Heart left ventricle (tissue), 13 donors: ENCODE results near the gene SLC23A2.

Experiments used
- POLR2A ChIP-seq, 2 donors: fragments of 450-650 bp; IDR thresholded peaks; one replicate each; pipeline ENCODE4 v1.6.1; 2017; ENCODE audit warnings: antibody characterized with exemption in 2 of 2, mild to moderate bottlenecking in 2 of 2, moderate library complexity in 2 of 2
- TF ChIP-seq, protein P1 (sequence below), 12 donors: fragments of 200-600 bp; sonication (generic) in 4 of 12; IDR thresholded peaks; one replicate each; pipeline versions ENCODE4 v1.5.0 to v1.8.0; 2018 to 2022; ENCODE audit warnings: antibody characterized with exemption in 12 of 12, mild to moderate bottlenecking in 5 of 12
- donor health status: ischemic (EF 13 %, LVEDD 7.1; RV severe dilation, severe dysfunction).
- donor health status: DM: no; HTN: yes; CAD: no.
- donor health status: DM: no; HTN: no; CAD: no.
- donor health status: ischemic (EF 25% LVEDD 6.9; RV normal size, moderate dysfunction).
- donor health status: ischemic (EF 25% LVEDD 5.7; RV mildly dilated, moderate dysfunction).
- donor health status: ischemic (EF 35%, LVEDD 5.7; RV mildly dilated, moderate dysfunction).
- donor health status: nonischemic (EF 11% LVEDD 7.7; RV severe dilation, severe dysfunction).
- donor health status: DM: yes; HTN: yes; CAD: no.
- donor health status: PGD.
- donor health status: ischemic (EF 29% LVEDD 5.4; RV normal size, mild dysfunction).
- donor health status: nonischemic (EF 23%, LVEDD 6.1; RV moderate dilation, normal function).

DNA sequence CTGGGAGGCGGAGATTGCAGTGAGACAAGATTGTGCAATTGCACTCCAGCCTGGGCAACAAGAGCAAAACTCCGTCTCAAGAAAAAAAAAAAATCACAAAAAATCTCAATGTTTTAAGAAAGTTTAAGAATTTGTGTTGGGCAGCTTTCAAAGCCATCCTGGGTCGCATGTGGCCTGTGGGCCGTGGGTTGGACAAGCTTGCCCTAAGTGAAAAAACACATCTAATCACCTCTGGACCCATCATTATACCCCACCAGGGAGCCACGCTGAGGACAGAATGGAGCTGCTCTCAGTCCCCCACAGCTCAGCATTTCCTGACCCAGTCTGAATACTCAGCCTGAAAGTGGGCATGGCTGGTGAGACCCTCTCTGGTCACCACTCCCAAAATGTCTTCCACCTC is 150.3 kb downstream of the SLC23A2 start:
- TF ChIP-seq, protein P1, sequence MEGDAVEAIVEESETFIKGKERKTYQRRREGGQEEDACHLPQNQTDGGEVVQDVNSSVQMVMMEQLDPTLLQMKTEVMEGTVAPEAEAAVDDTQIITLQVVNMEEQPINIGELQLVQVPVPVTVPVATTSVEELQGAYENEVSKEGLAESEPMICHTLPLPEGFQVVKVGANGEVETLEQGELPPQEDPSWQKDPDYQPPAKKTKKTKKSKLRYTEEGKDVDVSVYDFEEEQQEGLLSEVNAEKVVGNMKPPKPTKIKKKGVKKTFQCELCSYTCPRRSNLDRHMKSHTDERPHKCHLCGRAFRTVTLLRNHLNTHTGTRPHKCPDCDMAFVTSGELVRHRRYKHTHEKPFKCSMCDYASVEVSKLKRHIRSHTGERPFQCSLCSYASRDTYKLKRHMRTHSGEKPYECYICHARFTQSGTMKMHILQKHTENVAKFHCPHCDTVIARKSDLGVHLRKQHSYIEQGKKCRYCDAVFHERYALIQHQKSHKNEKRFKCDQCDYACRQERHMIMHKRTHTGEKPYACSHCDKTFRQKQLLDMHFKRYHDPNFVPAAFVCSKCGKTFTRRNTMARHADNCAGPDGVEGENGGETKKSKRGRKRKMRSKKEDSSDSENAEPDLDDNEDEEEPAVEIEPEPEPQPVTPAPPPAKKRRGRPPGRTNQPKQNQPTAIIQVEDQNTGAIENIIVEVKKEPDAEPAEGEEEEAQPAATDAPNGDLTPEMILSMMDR (IDR thresholded peaks at IDR 0.05) = no peak
- no peak for TF ChIP-seq POLR2A (IDR thresholded peaks at IDR 0.05)
